HEK293T (cell line): ENCODE results near the gene NOVA2.

ENCODE experiments used
- ARNT ChIP-seq: fragments of 450-650 bp; IDR thresholded peaks from 2 replicates; pipeline ENCODE4 v1.6.1; 2017; ENCODE audit warnings: mild to moderate bottlenecking
- BHLHE40 ChIP-seq: fragments of 450-650 bp; IDR thresholded peaks from 2 replicates; pipeline ENCODE4 v1.6.1; 2016; ENCODE audit warnings: mild to moderate bottlenecking, moderate library complexity, borderline replicate concordance
- ELF4 ChIP-seq: fragments of 450-650 bp; IDR thresholded peaks from 2 replicates; pipeline ENCODE4 v1.6.1; 2017; ENCODE audit warnings: antibody characterized with exemption
- FOXK2 ChIP-seq: fragments of 450-650 bp; IDR thresholded peaks from 2 replicates; pipeline ENCODE4 v1.6.1; 2016; ENCODE audit warnings: mild to moderate bottlenecking
- FOXM1 ChIP-seq: fragments of 450-650 bp; IDR thresholded peaks from 2 replicates; pipeline ENCODE4 v1.6.1; 2017; ENCODE audit warnings: mild to moderate bottlenecking, borderline replicate concordance
- L3MBTL2 ChIP-seq: fragments of 450-650 bp; conservative IDR thresholded peaks from 2 replicates; pipeline ENCODE4 v1.6.1; 2016; ENCODE audit warnings: mild to moderate bottlenecking
- SP1 ChIP-seq: fragments of 450-650 bp; IDR thresholded peaks from 2 replicates; pipeline ENCODE4 v1.6.1; 2017
- SUZ12 ChIP-seq: fragments of 450-650 bp; IDR thresholded peaks from 2 replicates; pipeline ENCODE4 v1.6.1; 2016; ENCODE audit warnings: mild to moderate bottlenecking

DNA sequence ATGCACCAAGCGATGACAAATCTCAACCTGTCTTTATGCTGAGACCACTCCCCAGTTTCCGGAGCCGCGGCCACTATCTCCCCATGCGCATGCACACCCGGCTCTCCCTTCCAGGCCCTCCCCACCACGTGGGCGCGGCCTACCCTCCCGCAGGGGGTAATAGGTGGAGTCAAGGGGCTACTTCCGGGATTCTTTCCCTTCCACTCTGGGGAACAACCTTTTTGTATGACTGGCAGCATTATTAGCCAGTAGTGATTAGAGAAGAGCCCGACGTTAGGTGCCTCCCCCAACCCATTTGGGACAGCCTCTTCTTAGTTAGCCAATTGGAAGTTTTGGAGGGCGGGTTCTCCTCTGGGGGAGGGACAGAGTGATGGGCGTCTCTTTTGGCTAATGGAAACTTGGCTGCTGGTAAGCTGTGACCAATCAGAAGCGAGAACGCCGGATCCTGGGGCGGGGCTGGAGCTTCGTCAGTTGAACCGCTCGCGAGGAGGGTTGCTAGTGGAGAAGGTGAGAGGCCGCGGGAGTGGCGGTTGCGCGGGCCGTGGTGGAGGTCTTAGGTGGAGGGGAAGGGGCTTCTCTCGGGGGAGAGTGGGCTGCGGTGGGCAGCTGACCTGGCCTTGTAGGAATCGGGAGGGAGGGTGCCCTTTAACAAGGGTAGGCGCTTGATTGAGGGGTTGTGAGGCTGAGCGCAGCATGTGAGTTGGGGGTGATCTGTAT is 21.5 kb upstream of the NOVA2 start, which contains the start of gene CCDC61:
- TF ChIP-seq SUZ12, result no peak
- TF ChIP-seq BHLHE40, result no peak
- no peak for TF ChIP-seq FOXM1
- no peak for TF ChIP-seq ARNT
- peak; percentile 87 for TF ChIP-seq SP1
- TF ChIP-seq ELF4, result peak; percentile 100
- TF ChIP-seq L3MBTL2, result no peak
- TF ChIP-seq FOXK2, result no peak
